ENCODE data around the gene CLCA1. TPM values are rescaled to one million over a fixed set of nuclear protein-coding genes. Genes with fewer than 3 reads are reported as not detected.

CLCA1 gene
- total RNA-seq, 1 experiment from 2014 or later = not detected

- no TSS peak for BruUV-seq (replicated peaks)
- Histone ChIP-seq H3K36me3 (ENCODE audit: insufficient read depth, low read length, poor library complexity, severe bottlenecking) (no peaks in the 10 kb centered on the region), H3K27me3 (replicated peaks; ENCODE audit: insufficient read depth, low read depth, low read length, poor library complexity) (no peaks in the 10 kb centered on the region), H3K27ac (ENCODE audit: low read depth, low read length, poor library complexity, severe bottlenecking) (no peak overlapping the region), H3K9me3 (ENCODE audit: low read depth, low read length, poor library complexity, severe bottlenecking) (no peaks in the 10 kb centered on the region), H3K4me3 (ENCODE audit: low read depth, low read length, poor library complexity, severe bottlenecking) (no peak overlapping the region), H3K4me1 (ENCODE audit: insufficient read depth, low read length, poor library complexity, severe bottlenecking) (no peaks in the 10 kb centered on the region)
- ChIA-PET CTCF (no interaction called here), POLR2A (ENCODE audit: low non-redundant PET) (no interaction called here)
- TF ChIP-seq EZH2 (IDR thresholded peaks at IDR 0.05; ENCODE audit: borderline replicate concordance, low read depth, low read length, poor library complexity, severe bottlenecking) = no peak
- no peak for TF ChIP-seq CTCF (conservative IDR thresholded peaks at IDR 0.05; ENCODE audit: low read depth, low read length)
- intact Hi-C loops (cut with micrococcal nuclease; ENCODE audit: unreplicated experiment) = no loop called here
- no peak for DNase-seq (ENCODE audit: low spot score)
Measured at GRCh38 chr1:86447198-86447790, 21.4 kb upstream of the CLCA1 start.

- intact Hi-C loops (cut with micrococcal nuclease; ENCODE audit: unreplicated experiment) = no loop called here
- POLR2A ChIA-PET (ENCODE audit: low non-redundant PET) = no interaction called here
- H3K36me3 ChIP-seq (ENCODE audit: insufficient read depth, low read length, poor library complexity, severe bottlenecking) = no peaks in the 10 kb centered on the region
- no peak for TF ChIP-seq CTCF (conservative IDR thresholded peaks at IDR 0.05; ENCODE audit: low read depth, low read length)
- no peak for DNase-seq (ENCODE audit: low spot score)
- no peaks in the 10 kb centered on the region for H3K4me1 ChIP-seq (ENCODE audit: insufficient read depth, low read length, poor library complexity, severe bottlenecking)
- CTCF ChIA-PET = no interaction called here
- no peak overlapping the region for H3K4me3 ChIP-seq (ENCODE audit: low read depth, low read length, poor library complexity, severe bottlenecking)
- no peaks in the 10 kb centered on the region for H3K9me3 ChIP-seq (ENCODE audit: low read depth, low read length, poor library complexity, severe bottlenecking)
- no peak overlapping the region for H3K27ac ChIP-seq (ENCODE audit: low read depth, low read length, poor library complexity, severe bottlenecking)
- no TSS peak for BruUV-seq (replicated peaks)
- no peaks in the 10 kb centered on the region for H3K27me3 ChIP-seq (replicated peaks; ENCODE audit: insufficient read depth, low read depth, low read length, poor library complexity)
Measured at GRCh38 chr1:86448670-86449069, 20.1 kb upstream of the CLCA1 start.

GRCh38 chr1:86449103-86449502 lies 19.6 kb upstream of the CLCA1 start:
- Histone ChIP-seq H3K4me3 (ENCODE audit: low read depth, low read length, poor library complexity, severe bottlenecking) (no peak overlapping the region), H3K36me3 (ENCODE audit: insufficient read depth, low read length, poor library complexity, severe bottlenecking) (no peaks in the 10 kb centered on the region), H3K9me3 (ENCODE audit: low read depth, low read length, poor library complexity, severe bottlenecking) (no peaks in the 10 kb centered on the region), H3K27me3 (replicated peaks; ENCODE audit: insufficient read depth, low read depth, low read length, poor library complexity) (no peaks in the 10 kb centered on the region), H3K27ac (ENCODE audit: low read depth, low read length, poor library complexity, severe bottlenecking) (no peak overlapping the region), H3K4me1 (ENCODE audit: insufficient read depth, low read length, poor library complexity, severe bottlenecking) (no peaks in the 10 kb centered on the region)
- TF ChIP-seq CTCF (conservative IDR thresholded peaks at IDR 0.05; ENCODE audit: low read depth, low read length) = no peak
- TF ChIP-seq EZH2 (IDR thresholded peaks at IDR 0.05; ENCODE audit: borderline replicate concordance, low read depth, low read length, poor library complexity, severe bottlenecking) = no peak
- BruUV-seq (replicated peaks) = no TSS peak
- ChIA-PET POLR2A (ENCODE audit: low non-redundant PET) (no interaction called here), CTCF (no interaction called here)
- intact Hi-C loops (cut with micrococcal nuclease; ENCODE audit: unreplicated experiment) = no loop called here
- no peak for DNase-seq (ENCODE audit: low spot score)
